ENCODE data around the gene B3GAT2.

The B3GAT2 gene

DNA sequence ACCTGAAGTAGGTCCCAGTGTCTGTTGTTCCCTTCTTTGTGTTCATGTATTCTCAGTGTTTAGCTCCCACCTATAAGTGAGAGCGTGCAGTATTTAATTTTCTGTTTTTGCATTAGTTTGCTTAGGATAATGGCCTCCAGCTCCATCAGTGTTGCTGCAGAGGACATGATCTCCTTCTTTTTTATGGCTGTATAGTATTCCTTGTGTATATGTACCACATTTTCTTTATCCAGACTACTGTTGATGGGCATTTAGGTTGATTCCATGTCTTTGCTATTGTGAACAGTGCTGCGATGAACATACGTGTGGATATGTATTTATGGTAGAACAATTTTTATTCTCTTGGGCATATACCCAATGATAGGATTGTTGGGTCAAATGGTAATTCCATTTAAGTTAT lies 125.4 kb downstream of the B3GAT2 start:
- no peak for TF ChIP-seq CTCF (IDR thresholded peaks at IDR 0.05; ENCODE audit: insufficient read depth, low read length, poor library complexity, severe bottlenecking)

GRCh38 chr6:70823651-70824050 lies 133.2 kb downstream of the B3GAT2 start:
- DNase-seq (ENCODE audit: extremely low read depth, insufficient read length), result peak; percentile 14
- H3K36me3 ChIP-seq (ENCODE audit: control insufficient read depth, insufficient read depth, low read length), result no peaks in the 10 kb centered on the region
- H3K27me3 ChIP-seq (replicated peaks; ENCODE audit: control insufficient read depth, insufficient read depth, low read length), result no peaks in the 10 kb centered on the region
- H3K4me3 ChIP-seq (replicated peaks; ENCODE audit: low read depth, low read length), result no peak overlapping the region
- no peak for TF ChIP-seq CTCF (IDR thresholded peaks at IDR 0.05; ENCODE audit: insufficient read depth, low read length, poor library complexity, severe bottlenecking)

More for the DNA sequence above, 125.4 kb downstream of the B3GAT2 start:
- no peak overlapping the region for H3K4me3 ChIP-seq (replicated peaks; ENCODE audit: low read depth, low read length)
- no peaks in the 10 kb centered on the region for H3K36me3 ChIP-seq (ENCODE audit: control insufficient read depth, insufficient read depth, low read length)
- no peak for DNase-seq (ENCODE audit: extremely low read depth, insufficient read length)
- no peaks in the 10 kb centered on the region for H3K27me3 ChIP-seq (replicated peaks; ENCODE audit: control insufficient read depth, insufficient read depth, low read length)

GRCh38 chr6:70821751-70822150 lies 135.1 kb downstream of the B3GAT2 start:
- H3K36me3 ChIP-seq (ENCODE audit: control insufficient read depth, insufficient read depth, low read length), result no peaks in the 10 kb centered on the region
- H3K4me3 ChIP-seq (replicated peaks; ENCODE audit: low read depth, low read length), result no peak overlapping the region
- DNase-seq (ENCODE audit: extremely low read depth, insufficient read length), result no peak
- TF ChIP-seq CTCF (IDR thresholded peaks at IDR 0.05; ENCODE audit: insufficient read depth, low read length, poor library complexity, severe bottlenecking), result no peak
- no peaks in the 10 kb centered on the region for H3K27me3 ChIP-seq (replicated peaks; ENCODE audit: control insufficient read depth, insufficient read depth, low read length)

- H3K4me3 ChIP-seq (replicated peaks; ENCODE audit: low read depth, low read length), result no peak overlapping the region
- no peak for TF ChIP-seq CTCF (IDR thresholded peaks at IDR 0.05; ENCODE audit: insufficient read depth, low read length, poor library complexity, severe bottlenecking)
Observed at GRCh38 chr6:70820778-70821177, 136.1 kb downstream of the B3GAT2 start.

GRCh38 chr6:70819646-70820045 lies 137.2 kb downstream of the B3GAT2 start:
- TF ChIP-seq CTCF (IDR thresholded peaks at IDR 0.05; ENCODE audit: insufficient read depth, low read length, poor library complexity, severe bottlenecking), result no peak
- H3K27me3 ChIP-seq (replicated peaks; ENCODE audit: control insufficient read depth, insufficient read depth, low read length), result no peaks in the 10 kb centered on the region
- no peak overlapping the region for H3K4me3 ChIP-seq (replicated peaks; ENCODE audit: low read depth, low read length)
- H3K36me3 ChIP-seq (ENCODE audit: control insufficient read depth, insufficient read depth, low read length), result no peaks in the 10 kb centered on the region
- no peak for DNase-seq (ENCODE audit: extremely low read depth, insufficient read length)

More at GRCh38 chr6:70820778-70821177, 136.1 kb downstream of the B3GAT2 start:
- no peaks in the 10 kb centered on the region for H3K36me3 ChIP-seq (ENCODE audit: control insufficient read depth, insufficient read depth, low read length)
- H3K27me3 ChIP-seq (replicated peaks; ENCODE audit: control insufficient read depth, insufficient read depth, low read length), result no peaks in the 10 kb centered on the region
- DNase-seq (ENCODE audit: extremely low read depth, insufficient read length), result no peak

DNA sequence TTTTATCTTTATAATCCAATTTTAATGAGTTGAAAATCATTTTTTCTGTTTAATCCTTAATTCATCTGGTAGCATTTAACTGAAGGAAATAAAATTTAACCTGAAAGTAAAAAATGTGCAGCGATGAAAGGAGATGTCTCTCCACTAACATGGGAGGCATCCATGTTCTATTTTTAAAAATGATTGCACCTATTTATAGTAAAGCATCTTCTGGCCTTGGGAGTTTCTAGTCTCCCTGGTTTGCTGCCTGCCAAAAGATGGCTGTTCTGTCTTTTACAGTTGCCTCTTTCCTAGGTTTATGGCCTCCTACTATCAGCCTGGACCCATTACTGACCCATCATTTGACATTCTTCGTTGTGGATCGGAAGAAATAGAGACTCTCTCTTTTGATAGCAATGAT lies 143.0 kb downstream of the B3GAT2 start:
- no peaks in the 10 kb centered on the region for H3K27me3 ChIP-seq (replicated peaks; ENCODE audit: control insufficient read depth, insufficient read depth, low read length)
- H3K36me3 ChIP-seq (ENCODE audit: control insufficient read depth, insufficient read depth, low read length), result no peaks in the 10 kb centered on the region; the same call in 1 of the 2 replicates
- H3K4me3 ChIP-seq (replicated peaks; ENCODE audit: low read depth, low read length), result no peak overlapping the region
- TF ChIP-seq CTCF (IDR thresholded peaks at IDR 0.05; ENCODE audit: insufficient read depth, low read length, poor library complexity, severe bottlenecking), result no peak
- no peak for DNase-seq (ENCODE audit: extremely low read depth, insufficient read length)
